MG63 (cell line): Measurements from ENCODE around the gene NUMA1. TPM values are rescaled to one million over a fixed set of nuclear protein-coding genes. Genes with fewer than 3 reads are reported as not detected.

Source experiments
- DNase-seq: peaks from one replicate; pipeline ENCODE4 v3.0.0-alpha.2; 2020
- H3K27me3 ChIP-seq: fragments of 250-450 bp; sonication (Bioruptor Pico); 2 replicates; pipeline ENCODE4 v1.5.1; 2020; ENCODE audit warnings: mild to moderate bottlenecking, moderate library complexity
- H3K36me3 ChIP-seq: fragments of 250-450 bp; sonication (Bioruptor Pico); 2 replicates; pipeline ENCODE4 v1.5.1; 2020; ENCODE audit warnings: mild to moderate bottlenecking, moderate library complexity
- H3K4me3 ChIP-seq: fragments of 250-450 bp; sonication (Bioruptor Pico); 2 replicates; pipeline ENCODE4 v1.5.1; 2020; ENCODE audit warnings: mild to moderate bottlenecking, moderate library complexity
- H3K9me3 ChIP-seq: fragments of 250-450 bp; sonication (Bioruptor Pico); 2 replicates; pipeline ENCODE4 v1.5.1; 2020; ENCODE audit warnings: mild to moderate bottlenecking, moderate library complexity
- total RNA-seq: library from RNA; depleted of rRNA; stranded (reverse); fragments of >200 nt; shearing (Covaris generic); gene quantifications from 2 replicates; pipeline ENCODE4 v1.2.3, GENCODE V29; 2014; ENCODE audit warnings: low replicate concordance

Gene NUMA1
- total RNA-seq, 1 experiment from 2014 or later, result 158 TPM

DNA sequence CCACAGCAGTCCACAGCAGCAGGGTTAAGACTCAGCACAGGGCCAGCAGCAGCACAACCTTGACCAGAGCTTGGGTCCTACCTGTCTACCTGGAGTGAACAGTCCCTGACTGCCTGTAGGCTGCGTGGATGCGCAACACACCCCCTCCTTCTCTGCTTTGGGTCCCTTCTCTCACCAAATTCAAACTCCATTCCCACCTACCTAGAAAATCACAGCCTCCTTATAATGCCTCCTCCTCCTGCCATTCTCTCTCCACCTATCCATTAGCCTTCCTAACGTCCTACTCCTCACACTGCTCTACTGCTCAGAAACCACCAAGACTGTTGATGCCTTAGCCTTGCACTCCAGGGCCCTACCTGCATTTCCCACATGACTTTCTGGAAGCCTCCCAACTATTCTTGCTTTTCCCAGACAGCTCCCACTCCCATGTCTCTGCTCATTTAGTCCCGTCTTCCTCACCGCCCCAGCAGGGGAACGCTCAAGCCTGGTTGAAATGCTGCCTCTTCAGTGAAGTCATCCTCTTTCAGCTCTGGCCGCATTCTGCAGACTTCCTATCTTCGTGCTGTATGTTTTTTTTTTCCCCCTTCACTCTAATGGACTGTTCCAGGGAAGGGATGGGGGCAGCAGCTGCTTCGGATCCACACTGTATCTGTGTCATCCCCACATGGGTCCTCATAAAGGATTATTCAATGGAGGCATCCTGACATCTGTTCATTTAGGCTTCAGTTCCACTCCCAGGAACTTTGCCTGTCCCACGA lies 78.3 kb downstream of the NUMA1 start:
- no peak for DNase-seq
- Histone ChIP-seq H3K36me3 (peaks cover 57% of the 10 kb centered on the region), H3K9me3 (no peaks in the 10 kb centered on the region), H3K27me3 (no peaks in the 10 kb centered on the region), H3K4me3 (no peak overlapping the region)

DNA sequence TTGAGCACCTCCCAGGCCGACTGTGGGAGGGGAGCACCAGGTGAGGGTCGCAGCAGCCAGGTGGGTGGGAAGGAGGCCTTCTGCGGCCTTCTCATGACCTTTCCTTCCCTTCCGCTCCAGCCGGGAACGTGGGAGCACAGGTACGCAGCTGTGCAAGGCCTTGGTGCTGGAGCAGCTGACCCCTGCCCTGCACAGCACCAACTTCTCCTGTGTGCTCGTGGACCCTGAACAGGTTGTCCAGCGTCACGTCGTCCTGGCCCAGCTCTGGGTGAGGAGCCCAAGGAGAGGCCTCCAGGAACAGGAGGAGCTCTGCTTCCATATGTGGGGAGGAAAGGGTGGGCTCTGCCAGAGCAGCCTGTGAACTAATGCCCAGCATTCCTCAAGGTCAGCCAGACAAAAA lies 79.1 kb downstream of the NUMA1 start:
- no peak overlapping the region for H3K4me3 ChIP-seq
- H3K9me3 ChIP-seq, result no peaks in the 10 kb centered on the region
- no peak for DNase-seq
- peaks cover 49% of the 10 kb centered on the region for H3K36me3 ChIP-seq
- no peaks in the 10 kb centered on the region for H3K27me3 ChIP-seq

DNA sequence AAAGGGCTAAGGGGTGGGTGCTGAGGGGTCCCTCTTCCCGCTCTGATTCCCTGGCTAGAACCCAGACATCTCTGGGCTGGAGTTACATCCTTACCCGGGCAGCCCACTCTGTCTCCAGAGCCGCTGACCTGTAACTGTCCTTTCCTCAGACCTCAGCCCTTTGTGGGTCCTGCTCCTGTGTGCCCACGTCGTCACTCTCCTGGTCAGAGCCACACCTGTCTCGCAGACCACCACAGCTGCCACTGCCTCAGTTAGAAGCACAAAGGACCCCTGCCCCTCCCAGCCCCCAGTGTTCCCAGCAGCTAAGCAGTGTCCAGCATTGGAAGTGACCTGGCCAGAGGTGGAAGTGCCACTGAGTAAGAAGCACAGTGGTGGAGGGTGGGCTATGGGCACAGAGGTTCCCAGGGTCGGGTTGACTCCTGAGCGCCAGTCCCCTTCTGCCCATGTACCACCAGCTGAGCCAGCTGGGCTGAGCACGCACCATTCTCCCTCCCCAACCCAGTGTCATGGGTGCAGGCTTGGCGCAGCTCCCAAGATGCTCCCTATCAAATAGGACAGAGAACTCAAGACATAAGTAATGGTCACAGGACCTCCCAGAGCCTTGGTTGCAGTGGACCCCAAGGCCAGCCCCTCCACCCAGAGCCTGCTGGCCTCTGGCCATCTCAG lies 80.0 kb downstream of the NUMA1 start:
- Histone ChIP-seq H3K27me3 (no peaks in the 10 kb centered on the region), H3K4me3 (no peak overlapping the region), H3K9me3 (no peaks in the 10 kb centered on the region), H3K36me3 (peaks cover 40% of the 10 kb centered on the region)
- DNase-seq, result no peak

DNA sequence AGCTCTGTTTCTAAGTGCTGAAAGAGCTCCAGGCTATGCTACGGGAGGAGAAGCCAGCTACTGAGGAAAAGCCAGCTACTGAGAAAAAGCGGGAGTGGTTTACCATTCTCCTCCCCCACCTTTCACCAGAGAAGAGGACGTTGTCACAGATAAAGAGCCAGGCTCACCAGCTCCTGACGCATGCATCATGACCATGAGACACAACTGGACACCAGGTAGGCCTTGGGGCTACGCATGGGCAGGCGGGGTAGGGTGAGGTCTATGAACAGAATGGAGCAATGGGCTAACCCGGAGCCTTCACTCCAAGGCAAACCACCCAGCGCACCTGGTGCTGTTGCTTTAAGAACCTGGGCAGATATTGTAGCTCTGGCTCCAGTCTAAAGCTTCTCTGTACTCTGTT lies 80.5 kb downstream of the NUMA1 start:
- Histone ChIP-seq H3K27me3 (no peaks in the 10 kb centered on the region), H3K9me3 (no peaks in the 10 kb centered on the region), H3K36me3 (peaks cover 35% of the 10 kb centered on the region), H3K4me3 (no peak overlapping the region)
- no peak for DNase-seq

DNA sequence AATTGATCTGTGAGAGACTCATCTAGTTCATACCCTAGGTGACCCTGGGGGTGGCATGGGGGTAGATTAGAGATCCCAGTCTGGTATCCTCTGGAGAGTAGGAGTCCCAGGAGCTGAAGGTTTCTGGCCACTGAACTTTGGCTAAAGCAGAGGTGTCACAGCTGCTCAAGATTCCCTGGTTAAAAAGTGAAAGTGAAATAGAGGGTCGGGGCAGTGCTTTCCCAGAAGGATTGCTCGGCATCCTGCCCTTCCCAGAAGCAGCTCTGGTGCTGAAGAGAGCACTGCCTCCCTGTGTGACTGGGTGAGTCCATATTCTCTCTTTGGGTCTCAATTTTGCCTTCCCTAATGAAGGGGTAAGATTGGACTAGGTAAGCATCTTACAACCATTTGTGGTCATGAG lies 81.0 kb downstream of the NUMA1 start:
- Histone ChIP-seq H3K9me3 (no peaks in the 10 kb centered on the region), H3K27me3 (no peaks in the 10 kb centered on the region), H3K36me3 (peaks cover 30% of the 10 kb centered on the region), H3K4me3 (no peak overlapping the region)
- DNase-seq, result no peak

DNA sequence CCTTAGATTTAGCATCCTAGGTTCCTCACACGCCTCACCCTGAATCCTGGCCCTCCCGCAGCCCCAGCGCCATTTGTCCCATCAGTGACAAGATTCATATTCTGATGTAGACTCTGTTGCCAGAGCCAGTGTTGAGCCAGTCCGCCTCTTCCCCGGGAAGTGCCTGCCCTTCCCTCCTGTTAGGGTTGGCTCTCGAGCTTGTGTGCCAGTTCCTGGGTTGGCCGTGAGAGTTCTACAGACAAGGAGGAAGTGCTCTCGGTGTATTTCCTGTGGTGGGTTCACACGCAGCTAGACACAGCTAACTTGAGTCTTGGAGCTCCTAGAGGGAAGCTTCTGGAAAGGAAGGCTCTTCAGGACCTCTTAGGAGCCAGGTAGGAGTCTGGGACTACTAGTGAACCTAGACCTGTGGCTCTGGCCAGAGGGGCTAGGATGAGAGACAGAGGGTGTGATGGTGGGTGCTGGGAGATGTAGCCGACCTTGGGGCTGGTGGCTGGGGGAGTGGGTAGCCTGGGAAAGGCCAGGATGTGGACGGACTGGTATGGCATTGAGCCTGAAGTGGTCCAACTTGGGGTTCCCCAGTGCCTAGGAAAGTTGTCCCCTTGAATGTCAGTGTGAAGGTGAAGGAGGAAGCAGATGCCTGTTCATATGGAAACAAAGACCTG lies 81.6 kb downstream of the NUMA1 start, which contains the start of gene IL18BP:
IL18BP (plus strand) TSS at position 261 of the 662 bp plus-strand sequence. CDS start 1,076 bp downstream, outside the sequence.
- H3K36me3 ChIP-seq, result peaks cover 24% of the 10 kb centered on the region
- no peak for DNase-seq
- no peaks in the 10 kb centered on the region for H3K27me3 ChIP-seq
- no peaks in the 10 kb centered on the region for H3K9me3 ChIP-seq
- no peak within 1 kb of the TSS for H3K4me3 ChIP-seq

DNA sequence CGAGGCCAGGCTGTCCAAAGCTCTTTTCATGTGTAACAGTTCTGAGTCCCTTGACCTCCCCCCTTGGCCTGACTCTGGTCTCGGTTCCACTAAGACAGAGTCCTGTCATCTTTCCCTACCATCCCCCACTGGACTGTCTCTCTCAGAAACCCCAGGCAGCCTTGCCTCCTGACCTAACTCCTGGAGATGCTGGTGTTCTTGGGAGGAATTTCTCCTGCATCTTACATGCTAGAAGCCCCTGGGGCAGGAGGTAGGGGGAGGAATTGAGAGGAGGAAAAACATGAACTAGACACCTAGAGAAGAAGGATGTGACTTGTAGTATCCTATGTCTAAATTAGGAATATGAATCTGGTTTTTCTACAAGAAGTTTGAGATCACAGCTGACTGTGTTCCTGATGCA lies 82.3 kb downstream of the NUMA1 start:
- H3K4me3 ChIP-seq, result no peak overlapping the region
- H3K36me3 ChIP-seq, result peaks cover 17% of the 10 kb centered on the region
- H3K27me3 ChIP-seq, result no peaks in the 10 kb centered on the region
- no peak for DNase-seq
- no peaks in the 10 kb centered on the region for H3K9me3 ChIP-seq

DNA sequence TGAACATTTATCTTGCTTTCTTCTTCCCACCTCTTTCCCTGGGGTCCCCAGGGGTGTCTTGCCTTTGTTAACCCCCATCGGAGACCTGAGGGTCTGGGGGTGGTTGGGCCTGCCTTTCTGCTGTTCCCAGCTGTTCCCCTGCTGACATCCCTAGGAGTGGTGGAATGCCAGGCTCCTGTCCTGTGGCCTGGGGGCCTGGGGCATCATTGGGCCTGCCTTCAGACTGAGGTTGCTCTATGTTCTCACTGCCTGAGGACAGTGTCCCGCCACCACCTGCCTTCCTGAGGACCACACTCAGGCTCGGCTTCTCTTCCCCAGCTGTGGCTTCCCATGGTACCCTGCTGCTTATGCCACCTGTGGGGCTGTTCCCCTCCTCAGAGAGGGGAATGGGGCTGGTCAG lies 82.7 kb downstream of the NUMA1 start:
- H3K9me3 ChIP-seq, result no peaks in the 10 kb centered on the region
- peaks cover 13% of the 10 kb centered on the region for H3K36me3 ChIP-seq
- no peak for DNase-seq
- no peak overlapping the region for H3K4me3 ChIP-seq
- no peaks in the 10 kb centered on the region for H3K27me3 ChIP-seq

DNA sequence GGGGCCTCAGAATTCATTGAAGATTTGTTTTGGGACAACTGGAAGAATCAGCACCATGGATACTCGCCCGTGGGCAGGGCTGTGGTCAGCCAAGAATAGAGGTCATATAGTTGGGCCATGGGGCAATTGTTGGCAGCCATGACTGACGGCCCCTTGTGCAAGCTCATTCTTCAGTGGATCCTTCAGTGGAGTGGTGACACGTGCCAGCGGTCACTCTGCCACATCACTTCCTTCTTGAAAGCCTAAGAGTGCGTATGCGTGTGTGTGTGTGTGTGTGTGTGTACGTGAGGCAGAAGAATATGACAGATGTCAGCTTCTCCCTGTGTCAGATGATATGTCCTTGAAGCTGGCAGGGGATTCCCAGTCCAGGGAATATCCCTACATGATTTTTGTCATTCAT lies 83.4 kb downstream of the NUMA1 start:
- Histone ChIP-seq H3K36me3 (peaks cover 11% of the 10 kb centered on the region), H3K27me3 (no peaks in the 10 kb centered on the region), H3K4me3 (no peak overlapping the region), H3K9me3 (no peaks in the 10 kb centered on the region)
- no peak for DNase-seq

DNA sequence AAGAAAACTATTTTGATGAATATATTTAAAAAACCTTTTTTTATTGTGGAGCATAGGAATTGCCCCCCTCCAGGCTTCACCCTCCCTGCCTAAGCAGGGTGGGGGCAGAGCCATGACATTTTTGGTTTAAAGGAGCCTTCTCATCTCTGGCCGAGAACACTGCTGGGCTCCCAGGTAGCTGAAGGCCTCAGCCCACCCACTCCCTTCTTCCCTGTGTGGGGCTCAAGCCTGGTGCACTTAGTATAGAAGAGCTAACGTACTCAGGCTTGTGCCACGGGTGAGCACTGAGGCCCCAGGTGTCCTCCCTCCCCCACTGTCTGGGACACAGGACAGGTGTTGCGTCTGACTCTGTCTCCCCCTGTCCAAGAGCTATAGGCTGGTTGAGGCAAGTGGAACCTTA lies 83.8 kb downstream of the NUMA1 start:
- Histone ChIP-seq H3K36me3 (peaks cover 8% of the 10 kb centered on the region), H3K9me3 (no peaks in the 10 kb centered on the region), H3K4me3 (no peak overlapping the region), H3K27me3 (no peaks in the 10 kb centered on the region)
- DNase-seq, result no peak

DNA sequence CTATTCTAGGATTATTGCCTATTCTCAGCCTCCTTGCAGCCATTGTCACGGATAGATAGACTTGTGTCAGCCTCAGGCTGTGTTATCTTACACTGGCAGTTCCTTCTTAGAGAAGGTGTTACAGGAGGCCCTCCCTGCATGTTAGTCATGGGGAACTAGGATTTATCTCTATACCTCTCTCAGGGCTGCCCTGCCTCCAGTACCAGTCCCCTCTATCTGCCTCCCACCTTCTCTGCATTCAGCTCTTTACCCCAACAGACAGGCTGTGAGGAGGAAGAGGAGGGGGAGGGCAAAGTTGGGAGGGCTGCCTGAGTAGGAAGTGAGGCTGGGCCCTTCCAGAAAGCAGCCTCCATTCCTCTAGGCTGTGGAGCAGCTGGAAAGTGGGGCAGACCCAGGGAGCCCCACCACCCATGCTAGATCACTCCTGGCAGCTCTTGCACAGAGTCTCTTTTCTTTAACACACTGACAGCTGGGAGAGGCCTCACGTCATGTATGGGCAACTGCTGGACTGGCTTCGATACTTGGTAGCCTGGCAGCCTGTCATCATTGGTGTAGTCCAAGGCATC lies 84.5 kb downstream of the NUMA1 start:
- Histone ChIP-seq H3K36me3 (peaks cover 13% of the 10 kb centered on the region), H3K4me3 (no peak overlapping the region), H3K9me3 (no peaks in the 10 kb centered on the region), H3K27me3 (no peaks in the 10 kb centered on the region)
- no peak for DNase-seq

DNA sequence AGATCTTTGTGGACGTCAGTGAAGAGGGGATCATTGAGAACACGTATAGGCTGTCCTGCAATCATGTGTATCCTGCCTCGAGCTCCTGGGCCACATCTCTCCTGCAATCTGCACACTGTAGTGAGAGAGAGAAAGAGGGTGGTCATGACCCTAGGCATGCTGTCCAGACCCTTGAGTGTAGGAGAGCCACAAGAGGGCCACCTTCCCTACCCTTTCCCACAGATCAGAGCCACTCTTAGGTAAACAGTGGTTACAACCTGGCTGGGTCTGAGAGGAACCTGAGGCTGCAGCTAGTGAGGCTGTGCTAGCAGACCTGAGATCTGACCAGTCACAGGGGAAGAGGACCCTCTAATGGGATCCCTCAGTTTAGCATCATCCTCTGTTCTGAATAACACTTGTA lies 85.6 kb downstream of the NUMA1 start:
- Histone ChIP-seq H3K27me3 (no peaks in the 10 kb centered on the region), H3K9me3 (no peaks in the 10 kb centered on the region), H3K4me3 (no peak overlapping the region), H3K36me3 (peaks cover 17% of the 10 kb centered on the region)
- no peak for DNase-seq

DNA sequence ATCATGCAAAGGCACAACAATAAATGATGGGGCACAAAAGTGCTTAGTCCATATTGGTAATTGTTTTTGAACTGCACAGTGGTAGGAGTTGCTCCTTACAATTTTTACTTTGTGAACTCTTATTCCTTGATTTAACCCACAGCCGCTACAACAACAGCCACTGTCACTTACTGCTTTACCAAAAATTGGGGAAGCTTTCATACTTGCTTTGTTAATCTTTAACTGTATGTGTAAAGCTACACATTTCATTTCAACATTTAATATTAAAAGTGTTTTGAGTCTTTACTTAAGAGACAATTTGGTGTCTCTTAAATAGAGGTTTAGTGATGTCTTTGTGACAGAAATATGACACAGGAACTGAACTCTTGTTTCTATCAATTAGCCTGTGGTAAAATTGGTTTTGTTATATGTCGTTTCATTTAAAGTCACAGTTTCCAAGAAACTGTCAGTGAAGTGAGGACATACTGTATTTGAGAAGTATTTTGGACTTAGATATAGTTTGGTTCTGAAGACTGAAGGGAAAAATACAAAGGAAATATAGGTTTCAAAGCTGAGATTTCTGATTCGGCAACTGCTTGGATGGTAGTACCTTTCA lies 88.1 kb downstream of the NUMA1 start:
- Histone ChIP-seq H3K36me3 (peaks cover 12% of the 10 kb centered on the region; the same call in 1 of the 2 replicates), H3K27me3 (no peaks in the 10 kb centered on the region), H3K4me3 (no peak overlapping the region), H3K9me3 (no peaks in the 10 kb centered on the region)
- no peak for DNase-seq

DNA sequence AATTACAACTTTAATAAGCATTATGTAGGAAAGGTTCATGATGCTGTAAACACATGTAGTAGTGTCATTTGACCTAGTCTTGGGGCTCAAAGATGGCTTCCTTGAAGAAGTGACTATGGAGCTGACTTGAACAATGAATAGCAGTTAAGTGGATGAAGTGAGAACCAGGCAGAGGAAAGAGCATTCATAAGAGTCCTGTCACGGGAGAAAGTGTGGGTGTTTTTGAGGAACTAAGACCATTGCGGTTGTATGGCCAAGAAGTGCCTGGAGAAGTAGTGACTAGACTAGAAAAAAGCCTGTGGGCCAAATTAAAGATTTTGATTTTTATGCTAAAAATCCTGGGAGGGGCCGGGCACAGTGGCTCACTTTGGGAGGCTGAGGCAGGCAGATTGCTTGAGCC lies 88.8 kb downstream of the NUMA1 start:
- no peak overlapping the region for H3K4me3 ChIP-seq
- DNase-seq, result no peak
- H3K36me3 ChIP-seq, result peaks cover 12% of the 10 kb centered on the region; the same call in 1 of the 2 replicates
- no peaks in the 10 kb centered on the region for H3K9me3 ChIP-seq
- no peaks in the 10 kb centered on the region for H3K27me3 ChIP-seq

DNA sequence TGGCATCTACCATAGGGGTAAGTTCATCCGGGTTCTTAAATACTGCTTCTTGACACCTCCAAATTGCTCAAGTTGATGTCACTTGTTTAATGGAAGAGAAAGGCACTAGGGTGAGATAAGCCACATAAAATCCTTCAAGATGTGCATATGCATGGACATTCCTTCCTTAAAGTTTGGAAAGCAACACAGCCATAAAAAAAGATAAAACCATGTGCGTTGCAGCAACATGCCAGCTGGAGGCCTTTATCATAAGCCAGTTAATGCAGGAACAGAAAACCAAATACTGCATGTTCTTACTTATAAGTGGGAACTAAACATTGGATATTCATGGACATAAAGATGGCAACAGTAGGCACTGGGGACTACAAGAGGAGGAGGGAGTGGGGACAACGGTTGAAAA lies 89.6 kb downstream of the NUMA1 start:
- DNase-seq, result no peak
- Histone ChIP-seq H3K9me3 (no peaks in the 10 kb centered on the region), H3K27me3 (no peaks in the 10 kb centered on the region), H3K36me3 (peaks cover 12% of the 10 kb centered on the region; the same call in 1 of the 2 replicates), H3K4me3 (no peak overlapping the region)

DNA sequence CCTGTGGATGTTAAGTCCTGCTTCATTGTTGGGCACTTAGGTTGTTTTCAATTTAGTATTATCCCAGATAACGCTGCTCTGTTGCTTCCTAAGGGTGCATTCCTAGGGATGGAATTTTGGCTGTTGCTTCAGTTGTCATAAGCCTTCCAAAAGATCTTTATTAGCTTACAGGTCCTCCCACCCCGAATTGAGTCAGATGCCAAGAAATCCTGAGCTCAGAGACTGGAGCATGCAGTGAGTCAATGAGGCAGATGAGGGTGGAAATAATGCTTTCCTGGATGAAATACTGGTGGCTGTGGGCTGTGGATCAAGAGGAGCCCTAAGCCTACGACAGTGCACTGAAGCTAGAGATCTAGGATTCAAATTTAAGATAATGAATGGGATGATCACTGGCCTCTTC lies 92.3 kb downstream of the NUMA1 start:
- H3K36me3 ChIP-seq, result peaks cover 17% of the 10 kb centered on the region
- no peak overlapping the region for H3K4me3 ChIP-seq
- peak; percentile 81 for DNase-seq
- H3K9me3 ChIP-seq, result no peaks in the 10 kb centered on the region
- no peaks in the 10 kb centered on the region for H3K27me3 ChIP-seq

DNA sequence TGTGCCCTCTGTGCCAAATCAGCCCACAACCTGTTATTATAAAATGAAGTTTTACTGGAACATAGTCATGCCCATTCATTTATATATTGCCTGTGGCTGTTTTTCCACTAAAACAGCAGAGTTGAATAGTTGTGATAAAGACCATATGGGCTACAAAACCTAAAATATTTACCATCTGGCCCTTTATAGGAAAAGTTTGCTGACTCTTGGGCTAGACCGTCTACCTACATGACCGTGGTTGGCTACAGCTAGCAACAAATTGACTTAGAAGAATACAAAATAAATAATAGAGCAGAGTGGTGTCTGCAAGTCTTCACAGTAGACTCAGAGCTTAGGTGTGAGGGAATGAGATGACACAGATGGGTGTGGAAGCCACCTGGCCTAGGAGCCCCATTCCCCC lies 92.8 kb downstream of the NUMA1 start:
- Histone ChIP-seq H3K27me3 (no peaks in the 10 kb centered on the region), H3K36me3 (peaks cover 17% of the 10 kb centered on the region), H3K9me3 (no peaks in the 10 kb centered on the region), H3K4me3 (no peak overlapping the region)
- no peak for DNase-seq
